H1 (cell line): ENCODE measurements around the gene CDC14B. TPM values are rescaled to one million over a fixed set of nuclear protein-coding genes. Genes with fewer than 3 reads are reported as not detected.

ENCODE experiments used
- CTCF ChIA-PET: fragments of 300-600 bp; sonication (Branson Sonifier 250); formaldehyde crosslinking; loops from one replicate; lab custom pipeline; 2021; ENCODE audit not compliant: partially characterized antibody; lab: Charles Lee
- POLR2A ChIA-PET: fragments of 300-600 bp; sonication (Branson Sonifier 250); formaldehyde crosslinking; loops from one replicate; lab custom pipeline; 2021; ENCODE audit warnings: inconsistent platforms; ENCODE audit not compliant: partially characterized antibody; lab: Charles Lee
- DNase-seq, 2 experiments: peaks; one replicate each; pipeline versions ENCODE4 v3.0.0 to v3.0.0-alpha.2; 2010 to 2022; ENCODE audit warnings: low spot score in 2 of 2, low read depth in 1 of 2, mixed read lengths in 1 of 2
- FAIRE-seq: peaks from 2 replicates; lab custom pipeline; 2011; peaks lifted over from hg19 to GRCh38; lab: Jason Lieb, UNC
- H2AFZ ChIP-seq: 2 replicates; pipeline ENCODE4 v1.8.1; 2012; ENCODE audit warnings: low read length, inconsistent platforms
- H2AK5ac ChIP-seq: 2 replicates; pipeline ENCODE4 v1.6.1; 2013; ENCODE audit warnings: low read depth, low read length
- H2BK120ac ChIP-seq: replicated peaks from 2 replicates; pipeline ENCODE3; 2013; ENCODE audit warnings: low read depth, low read length, inconsistent platforms
- H2BK12ac ChIP-seq: 2 replicates; pipeline ENCODE4 v1.6.1; 2013; ENCODE audit warnings: low read depth, low read length
- H2BK15ac ChIP-seq: 2 replicates; pipeline ENCODE4 v1.6.1; 2013; ENCODE audit warnings: low read length
- H2BK20ac ChIP-seq: 2 replicates; pipeline ENCODE4 v1.6.1; 2013; ENCODE audit warnings: low read length
- H2BK5ac ChIP-seq: 2 replicates; pipeline ENCODE4 v1.6.1; 2013; ENCODE audit warnings: low read depth, low read length
- H3K14ac ChIP-seq: 2 replicates; pipeline ENCODE4 v1.6.1; 2013; ENCODE audit warnings: inconsistent platforms; ENCODE audit not compliant: insufficient read length
- H3K18ac ChIP-seq: 2 replicates; pipeline ENCODE4 v1.6.1; 2013; ENCODE audit warnings: low read length; ENCODE audit errors: extremely low read depth
- H3K23ac ChIP-seq: 2 replicates; pipeline ENCODE4 v1.6.1; 2013; ENCODE audit warnings: inconsistent platforms; ENCODE audit not compliant: insufficient read length
- H3K23me2 ChIP-seq: 2 replicates; pipeline ENCODE4 v1.6.1; 2013; ENCODE audit warnings: low read depth, low read length
- H3K27ac ChIP-seq: 2 replicates; pipeline ENCODE4 v1.6.1; 2011; ENCODE audit warnings: low read depth, low read length, inconsistent platforms
- H3K27me3 ChIP-seq, 4 experiments: replicated peaks in 1 of 4; 1 replicate in 1 of 4; 2 replicates in 3 of 4; pipeline versions ENCODE4 v1.6.1 to v1.8.1; 2011 to 2013; ENCODE audit warnings: low read length in 3 of 4, mild to moderate bottlenecking in 3 of 4, inconsistent platforms in 2 of 4, mixed read lengths in 2 of 4, moderate library complexity in 1 of 4; ENCODE audit not compliant: control insufficient read depth in 3 of 4, insufficient read depth in 3 of 4; ENCODE audit errors: extremely low read depth in 1 of 4
- H3K36me3 ChIP-seq, 4 experiments: 2 replicates each; pipeline versions ENCODE4 v1.6.1 to v1.8.1; 2011 to 2013; ENCODE audit warnings: mild to moderate bottlenecking in 4 of 4, low read length in 3 of 4, moderate library complexity in 2 of 4, control low read depth in 1 of 4, inconsistent platforms in 1 of 4; ENCODE audit not compliant: insufficient read depth in 4 of 4, control insufficient read depth in 2 of 4
- H3K4ac ChIP-seq: replicated peaks from 2 replicates; pipeline ENCODE3; 2013; ENCODE audit warnings: low read length, low read depth, mixed read lengths, inconsistent platforms; ENCODE audit not compliant: insufficient read length
- H3K4me1 ChIP-seq, 4 experiments: replicated peaks in 1 of 4; 1 replicate in 1 of 4; 2 replicates in 3 of 4; pipeline versions ENCODE4 v1.6.1 to v1.8.1; 2011 to 2013; ENCODE audit warnings: low read length in 3 of 4, inconsistent platforms in 2 of 4, mixed read lengths in 1 of 4; ENCODE audit not compliant: insufficient read depth in 4 of 4, control insufficient read depth in 3 of 4
- H3K4me2 ChIP-seq, 2 experiments: 2 replicates each; pipeline versions ENCODE4 v1.6.1 to v1.8.1; 2011 to 2013; ENCODE audit warnings: low read depth in 2 of 2, low read length in 2 of 2, control low read depth in 1 of 2, inconsistent platforms in 1 of 2, mild to moderate bottlenecking in 1 of 2; ENCODE audit not compliant: insufficient read depth in 1 of 2
- H3K4me3 ChIP-seq, 4 experiments: fragments of 200-600, 300-600 bp in 1 of 4; sonication (generic), shearing (Covaris generic), sonication (Bioruptor Twin) in 1 of 4; 2 replicates each; pipeline versions ENCODE4 v1.5.1 to v1.8.1; 2011 to 2016; ENCODE audit warnings: low read length in 4 of 4, low read depth in 3 of 4, control low read depth in 2 of 4, inconsistent platforms in 2 of 4, mild to moderate bottlenecking in 2 of 4, mixed read lengths in 1 of 4, moderate library complexity in 1 of 4; ENCODE audit not compliant: insufficient read depth in 2 of 4; ENCODE audit errors: extremely low read depth in 1 of 4
- H3K56ac ChIP-seq: replicated peaks from 2 replicates; pipeline ENCODE3; 2013; ENCODE audit warnings: low read depth, mild to moderate bottlenecking, mixed read lengths, low read length, inconsistent platforms; ENCODE audit not compliant: insufficient read length
- H3K79me1 ChIP-seq: 2 replicates; pipeline ENCODE4 v1.6.1; 2013; ENCODE audit warnings: low read depth, low read length, control low read depth
- H3K79me2 ChIP-seq, 2 experiments: 2 replicates each; pipeline versions ENCODE4 v1.6.1 to v1.8.1; 2012 to 2013; ENCODE audit warnings: low read length in 2 of 2, mild to moderate bottlenecking in 2 of 2, inconsistent platforms in 1 of 2; ENCODE audit not compliant: insufficient read depth in 2 of 2, control insufficient read depth in 1 of 2
- H3K9ac ChIP-seq, 4 experiments: replicated peaks in 1 of 4; 1 replicate in 1 of 4; 2 replicates in 3 of 4; pipeline versions ENCODE4 v1.6.1 to v1.8.1; 2011 to 2013; ENCODE audit warnings: low read depth in 3 of 4, low read length in 3 of 4, control low read depth in 2 of 4, mild to moderate bottlenecking in 2 of 4, moderate library complexity in 2 of 4, inconsistent platforms in 1 of 4; ENCODE audit errors: extremely low read depth in 1 of 4
- H3K9me3 ChIP-seq, 2 experiments: 2 replicates each; pipeline versions ENCODE4 v1.6.1 to v1.8.1; 2012 to 2013; ENCODE audit warnings: mild to moderate bottlenecking in 2 of 2, moderate library complexity in 2 of 2, control low read depth in 1 of 2, inconsistent platforms in 1 of 2, low read depth in 1 of 2, low read length in 1 of 2, mixed read lengths in 1 of 2; ENCODE audit not compliant: insufficient read depth in 2 of 2
- H4K20me1 ChIP-seq, 2 experiments: replicated peaks in 1 of 2; 2 replicates each; pipeline versions ENCODE3 to v1.8.1; 2011 to 2013; ENCODE audit warnings: inconsistent platforms in 2 of 2, low read length in 2 of 2, mild to moderate bottlenecking in 1 of 2; ENCODE audit not compliant: insufficient read depth in 2 of 2, control insufficient read depth in 1 of 2
- H4K5ac ChIP-seq: 2 replicates; pipeline ENCODE4 v1.6.1; 2013; ENCODE audit warnings: low read length, low read depth, mixed read lengths, inconsistent platforms; ENCODE audit not compliant: insufficient read length
- H4K8ac ChIP-seq: 2 replicates; pipeline ENCODE4 v1.8.0; 2013; ENCODE audit warnings: mild to moderate bottlenecking, moderate library complexity, low read length, inconsistent platforms; ENCODE audit not compliant: insufficient read depth; ENCODE audit errors: extremely low read depth
- H4K91ac ChIP-seq: replicated peaks from 2 replicates; pipeline ENCODE3; 2013; ENCODE audit warnings: low read length, mixed read lengths, inconsistent platforms; ENCODE audit not compliant: insufficient read length
- CHD1 ChIP-seq: IDR thresholded peaks from 2 replicates; pipeline ENCODE4 v1.6.1; 2012; ENCODE audit warnings: low read depth, low read length, improper control_type of control experiment
- CTCF ChIP-seq, 3 experiments: IDR thresholded peaks; 1 replicate in 2 of 3; 2 replicates in 1 of 3; pipeline versions ENCODE4 v1.5.1 to v1.6.1; 2011; ENCODE audit warnings: low read length in 3 of 3, mild to moderate bottlenecking in 3 of 3, inconsistent platforms in 2 of 3, low read depth in 1 of 3, moderate library complexity in 1 of 3; ENCODE audit not compliant: insufficient read depth in 1 of 3; ENCODE audit errors: control extremely low read depth in 1 of 3
- HDAC2 ChIP-seq, 2 experiments: fragments of 300-600 bp in 1 of 2; sonication (generic) in 1 of 2; IDR thresholded peaks; 2 replicates each; pipeline ENCODE4 v1.6.1; 2011 to 2012; ENCODE audit warnings: low read depth in 2 of 2, low read length in 2 of 2, mild to moderate bottlenecking in 2 of 2, moderate library complexity in 2 of 2, borderline replicate concordance in 1 of 2, inconsistent platforms in 1 of 2
- JUND ChIP-seq: IDR thresholded peaks from 2 replicates; pipeline ENCODE4 v1.6.1; 2011; ENCODE audit warnings: mild to moderate bottlenecking, improper control_type of control experiment, low read length
- RNF2 ChIP-seq: fragments of 200-900, 300-1000 bp; sonication (generic); IDR thresholded peaks from 2 replicates; pipeline ENCODE4 v1.7.1; 2016; ENCODE audit warnings: borderline replicate concordance, low read depth, mild to moderate bottlenecking, antibody characterized with exemption, low read length; ENCODE audit not compliant: poor library complexity, severe bottlenecking; ENCODE audit errors: missing control alignments
- SIRT6 ChIP-seq: IDR thresholded peaks from one replicate; pipeline ENCODE4 v1.7.1; 2012; ENCODE audit warnings: low read length, inconsistent platforms
- SIX5 ChIP-seq: IDR thresholded peaks from 2 replicates; pipeline ENCODE4 v1.6.1; 2011; ENCODE audit warnings: mild to moderate bottlenecking, low read depth, low read length
- YY1 ChIP-seq: IDR thresholded peaks from 2 replicates; pipeline ENCODE4 v1.6.1; 2011; ENCODE audit warnings: low read depth, mild to moderate bottlenecking, low read length
- ZNF274 ChIP-seq: IDR thresholded peaks from 2 replicates; pipeline ENCODE4 v1.7.0; 2012; ENCODE audit warnings: low read length, borderline replicate concordance; ENCODE audit errors: extremely low read depth
- WGBS, 2 experiments: shearing (Covaris generic) in 1 of 2; methylation state at CpG; one replicate each; pipeline versions ENCODE4 v1.1.6 to v1.1.7; 2013 to 2015; ENCODE audit warnings: low lambda C conversion rate in 2 of 2, mixed read lengths in 2 of 2, inconsistent platforms in 1 of 2, low coverage in 1 of 2, missing lambda C conversion rate in 1 of 2; ENCODE audit not compliant: insufficient replicate concordance in 2 of 2, insufficient coverage in 1 of 2, insufficient read length in 1 of 2; ENCODE audit errors: extremely low coverage in 1 of 2, missing lambda C conversion rate in 1 of 2; 5-methylcytosine and 5-hydroxymethylcytosine counted together
- polyA plus RNA-seq, 7 experiments: library from polyadenylated mRNA; depleted of rRNA in 3 of 7; stranded (reverse) in 5 of 7; unstranded in 2 of 7; fragments of >200 nt in 5 of 7; fragments of 200-250 nt in 2 of 7; gene quantifications; 1 replicate in 5 of 7; 2 replicates in 1 of 7; 4 replicates in 1 of 7; pipeline versions ENCODE4 v1.2.1 to v1.2.3, GENCODE V29; 2011 to 2013; ENCODE audit warnings: missing spikeins in 2 of 7, mixed read lengths in 2 of 7
- total RNA-seq: library from RNA; stranded (reverse); fragmentation: NEBNext Ultra II Directional; extraction: Animal tissue kit (Norgen Biotek cat#: 25700); gene quantifications from 2 replicates; pipeline ENCODE4 v1.2.1, GENCODE V29; 2021

CDC14B gene
- total and polyA plus RNA-seq, 2 of the 8 experiments (the other 6 are each of a cell fraction or from before 2014, with no cell fraction given) = 17.2 to 44.6 TPM

GRCh38 chr9:96459268-96460007, 160.2 kb downstream of the CDC14B start:
- Histone ChIP-seq H3K9me3 (no peaks in the 10 kb centered on the region), H2BK12ac (no peak overlapping the region; the same call in 1 of the 2 replicates), H3K4ac (no peak overlapping the region), H3K4me1 (peaks cover 4 to 9% (median 8%) of the 10 kb centered on the region in 4 experiments; a peak in 5 of 7 replicates), H3K23me2 (no peaks in the 10 kb centered on the region), H4K91ac (no peak overlapping the region), H4K5ac (no peak overlapping the region), H2BK15ac (no peak overlapping the region), H2AFZ (no peak overlapping the region), H3K14ac (no peak overlapping the region), H2BK120ac (no peak overlapping the region), H3K18ac (no peak overlapping the region), H3K79me1 (no peaks in the 10 kb centered on the region; the same call in 1 of the 2 replicates), H4K20me1 (peaks cover 0 to 1% of the 10 kb centered on the region in 2 experiments), H3K4me2 (no peak overlapping the region), H2BK5ac (no peak overlapping the region), H3K4me3 (no peak overlapping the region), H3K27me3 (no peaks in the 10 kb centered on the region), H3K79me2 (no peaks in the 10 kb centered on the region; a peak in 2 of 4 replicates), H3K36me3 (peaks cover 0 to 6% (median 0%) of the 10 kb centered on the region in 4 experiments; a peak in 3 of 8 replicates), H3K23ac (no peak overlapping the region), H3K27ac (no peak overlapping the region), H4K8ac (no peak overlapping the region; the same call in 1 of the 2 replicates), H3K9ac (no peak overlapping the region), H2AK5ac (no peak overlapping the region), H3K56ac (no peak overlapping the region), H2BK20ac (no peak overlapping the region)
- ChIA-PET POLR2A (interaction anchor here (0.6 kb wide), 1 partner anchor 326 kb away, joined by 3 read pairs; no protein-coding TSS in a partner anchor), CTCF (interaction anchor here (0.8 to 1.2 kb wide), 4 partner anchors 10 to 207 kb away, joined by 3 to 5 read pairs (median 3); no protein-coding TSS in a partner anchor)
- FAIRE-seq = peak; percentile 45
- no peak for DNase-seq
- WGBS, 2 experiments = 97% methylated on average over 7 of the region's 7 CpGs; no CpG with 5 or more reads in 1 of the 2 experiments
- TF ChIP-seq YY1 (no peak), SIRT6 (no peak), CTCF (IDR thresholded peaks at IDR 0.05; ENCODE audit: control extremely low read depth in 1 of 3, insufficient read depth in 1 of 3, low read depth in 1 of 3, low read length in 3 of 3) (no peak), CHD1 (no peak), JUND (no peak), ZNF274 (no peak), SIX5 (no peak), HDAC2 (IDR thresholded peaks at IDR 0.05; ENCODE audit: borderline replicate concordance in 1 of 2, low read depth in 2 of 2, low read length in 2 of 2) (no peak), RNF2 (no peak)
